Suprapubic skin (tissue), 4 donors: ENCODE data around the gene ATP6V0D1.

Experiments
- CTCF ChIP-seq, 2 donors: fragments of 200-600 bp in 1 of 2; fragments of 450-650 bp in 1 of 2; sonication (generic) in 1 of 2; IDR thresholded peaks; one replicate each; pipeline ENCODE4 v1.5.1; 2016 to 2019; ENCODE audit warnings: antibody characterized with exemption in 2 of 2, mild to moderate bottlenecking in 1 of 2, moderate library complexity in 1 of 2
- EP300 ChIP-seq: sonication (generic); formaldehyde crosslinking; IDR thresholded peaks from one replicate; pipeline ENCODE4 v1.6.1; 2017; ENCODE audit warnings: antibody characterized with exemption
- POLR2A ChIP-seq, 2 donors: fragments of 450-650 bp; IDR thresholded peaks; one replicate each; pipeline ENCODE4 v1.6.1; 2017; ENCODE audit warnings: antibody characterized with exemption in 2 of 2, mild to moderate bottlenecking in 2 of 2, moderate library complexity in 2 of 2
- POLR2AphosphoS5 ChIP-seq, 3 donors: sonication (generic); formaldehyde crosslinking; IDR thresholded peaks; one replicate each; pipeline ENCODE4 v1.6.1; 2017; ENCODE audit warnings: antibody characterized with exemption in 3 of 3

GRCh38 chr16:67428146-67428731, 52.7 kb downstream of the ATP6V0D1 start:
- peak; percentile 64 to 83 for TF ChIP-seq CTCF (IDR thresholded peaks at IDR 0.05)
- no peak for TF ChIP-seq EP300
- no peak for TF ChIP-seq POLR2AphosphoS5 (IDR thresholded peaks at IDR 0.05)
- TF ChIP-seq POLR2A (IDR thresholded peaks at IDR 0.05): no peak
